GM15510 (cell line): ENCODE results near the gene EYA3.

Experiments used
- POLR2A ChIP-seq: IDR thresholded peaks from 3 replicates; pipeline ENCODE4 v1.6.1; 2011; ENCODE audit warnings: borderline replicate concordance; ENCODE audit not compliant: insufficient read length; ENCODE audit errors: extremely low read depth

EYA3 gene

GRCh38 chr1:28036431-28036830 lies 52.0 kb downstream of the EYA3 start:
- no peak for TF ChIP-seq POLR2A

GRCh38 chr1:28035420-28035819 lies 53.0 kb downstream of the EYA3 start:
- no peak for TF ChIP-seq POLR2A

GRCh38 chr1:28032281-28032680 lies 56.1 kb downstream of the EYA3 start:
- no peak for TF ChIP-seq POLR2A

GRCh38 chr1:28031173-28031572 lies 57.2 kb downstream of the EYA3 start:
- no peak for TF ChIP-seq POLR2A

GRCh38 chr1:28028873-28029654 lies 59.3 kb downstream of the EYA3 start:
- no peak for TF ChIP-seq POLR2A

- no peak for TF ChIP-seq POLR2A
These were observed 60.8 kb downstream of the EYA3 start for GRCh38 chr1:28027660-28028059.

- TF ChIP-seq POLR2A = no peak
These were observed 61.2 kb downstream of the EYA3 start for GRCh38 chr1:28027238-28027637.

- no peak for TF ChIP-seq POLR2A
These were observed 62.1 kb downstream of the EYA3 start for GRCh38 chr1:28026329-28026728.

GRCh38 chr1:28021064-28021463 lies 67.3 kb downstream of the EYA3 start:
- no peak for TF ChIP-seq POLR2A

- no peak for TF ChIP-seq POLR2A
These were observed 77.4 kb downstream of the EYA3 start for GRCh38 chr1:28010969-28011368.

GRCh38 chr1:28002600-28002999 lies 85.8 kb downstream of the EYA3 start:
- TF ChIP-seq POLR2A = no peak

- TF ChIP-seq POLR2A = no peak
These were observed 89.4 kb downstream of the EYA3 start for GRCh38 chr1:27999055-27999454.

- no peak for TF ChIP-seq POLR2A
These were observed 94.3 kb downstream of the EYA3 start for GRCh38 chr1:27994060-27994459.

GRCh38 chr1:27993241-27993640 lies 95.2 kb downstream of the EYA3 start:
- no peak for TF ChIP-seq POLR2A

- no peak for TF ChIP-seq POLR2A
These were observed 96.1 kb downstream of the EYA3 start for GRCh38 chr1:27992276-27992675.

- no peak for TF ChIP-seq POLR2A
These were observed 97.4 kb downstream of the EYA3 start for GRCh38 chr1:27990920-27991537.
